GM13977 (cell line): Measurements from ENCODE around the gene SPTBN2.

Experiments used
- DNase-seq: peaks from one replicate; pipeline ENCODE4 v3.0.0; 2012; ENCODE audit warnings: low spot score
- CTCF ChIP-seq: IDR thresholded peaks from 2 replicates; pipeline ENCODE4 v1.5.1; 2012; ENCODE audit warnings: mild to moderate bottlenecking, control low read depth; ENCODE audit not compliant: insufficient read depth; ENCODE audit errors: extremely low read depth, missing control alignments
- in situ Hi-C: fragments of 300-500 bp; cut with MboI; formaldehyde crosslinking; loops from one replicate; pipeline ENCODE4 v1.12.0; 2022; ENCODE audit warnings: low sequenced_read_pairs, low pct_unique_long_range_greater_than_20kb, mixed read lengths, inconsistent platforms; ENCODE audit not compliant: unreplicated experiment

Gene SPTBN2

GRCh38 chr11:66720223-66720898 is 8.7 kb downstream of the SPTBN2 start:
- in situ Hi-C loops, result no loop called here
- TF ChIP-seq CTCF, result no peak

GRCh38 chr11:66719111-66719872 is 9.7 kb downstream of the SPTBN2 start:
- TF ChIP-seq CTCF, result no peak
- no peak for DNase-seq
- in situ Hi-C loops, result no loop called here

More at GRCh38 chr11:66720223-66720898, 8.7 kb downstream of the SPTBN2 start:
- DNase-seq, result no peak

- no peak for DNase-seq
- no peak for TF ChIP-seq CTCF
- in situ Hi-C loops, result no loop called here
Measured at GRCh38 chr11:66718320-66718971, 10.6 kb downstream of the SPTBN2 start.

- no peak for DNase-seq
- TF ChIP-seq CTCF, result no peak
- in situ Hi-C loops, result no loop called here
Measured at GRCh38 chr11:66717925-66718319, 11.1 kb downstream of the SPTBN2 start.

- no peak for DNase-seq
Measured at GRCh38 chr11:66716996-66717395, 12.0 kb downstream of the SPTBN2 start.

More at GRCh38 chr11:66716996-66717395, 12.0 kb downstream of the SPTBN2 start:
- no peak for TF ChIP-seq CTCF
- in situ Hi-C loops, result no loop called here
